ENCODE results near the gene FYCO1.

DNA sequence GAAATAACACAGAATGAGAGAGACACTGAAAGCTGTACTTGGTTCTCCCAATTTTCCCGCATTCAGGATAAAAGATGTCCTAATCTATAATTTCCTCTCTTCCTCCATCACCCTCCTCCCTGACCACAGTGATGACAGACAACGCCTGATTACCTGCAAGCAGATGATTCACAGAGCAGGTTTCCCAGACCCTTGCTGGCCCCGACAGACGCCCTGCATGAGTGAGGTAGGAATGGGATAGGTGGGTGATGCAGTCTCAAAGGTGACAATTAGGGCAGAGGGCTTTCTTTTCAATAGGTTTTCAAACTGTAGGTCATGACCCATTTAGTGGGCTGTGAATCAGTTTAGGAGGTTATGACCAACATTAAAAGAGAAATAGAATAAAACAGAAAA, 57.6 kb downstream of the FYCO1 start:
- no peak for TF ChIP-seq TAF1 (IDR thresholded peaks at IDR 0.05; ENCODE audit: low read depth)
- TF ChIP-seq TCF12 (IDR thresholded peaks at IDR 0.05; ENCODE audit: low read depth): no peak
- no peak for TF ChIP-seq ZBTB7A (IDR thresholded peaks at IDR 0.05; ENCODE audit: low read depth)
- no peak for TF ChIP-seq USF1 (IDR thresholded peaks at IDR 0.05)
- TF ChIP-seq REST (IDR thresholded peaks at IDR 0.05; ENCODE audit: low read depth): no peak
- no peak for TF ChIP-seq EP300 (IDR thresholded peaks at IDR 0.05; ENCODE audit: borderline replicate concordance)
- TF ChIP-seq, protein P1, sequence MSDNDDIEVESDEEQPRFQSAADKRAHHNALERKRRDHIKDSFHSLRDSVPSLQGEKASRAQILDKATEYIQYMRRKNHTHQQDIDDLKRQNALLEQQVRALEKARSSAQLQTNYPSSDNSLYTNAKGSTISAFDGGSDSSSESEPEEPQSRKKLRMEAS (IDR thresholded peaks at IDR 0.05): no peak
- TF ChIP-seq RAD21 (IDR thresholded peaks at IDR 0.05; ENCODE audit: low read depth): no peak
- TF ChIP-seq NFIC (IDR thresholded peaks at IDR 0.05): no peak
